ENCODE measurements around the gene AOX1.
"Not testable (repeated sequence)": the region's sequence is repeated elsewhere in the genome, so short reads cannot be mapped to it uniquely, and the experiment has no call there.

AOX1 gene

DNA sequence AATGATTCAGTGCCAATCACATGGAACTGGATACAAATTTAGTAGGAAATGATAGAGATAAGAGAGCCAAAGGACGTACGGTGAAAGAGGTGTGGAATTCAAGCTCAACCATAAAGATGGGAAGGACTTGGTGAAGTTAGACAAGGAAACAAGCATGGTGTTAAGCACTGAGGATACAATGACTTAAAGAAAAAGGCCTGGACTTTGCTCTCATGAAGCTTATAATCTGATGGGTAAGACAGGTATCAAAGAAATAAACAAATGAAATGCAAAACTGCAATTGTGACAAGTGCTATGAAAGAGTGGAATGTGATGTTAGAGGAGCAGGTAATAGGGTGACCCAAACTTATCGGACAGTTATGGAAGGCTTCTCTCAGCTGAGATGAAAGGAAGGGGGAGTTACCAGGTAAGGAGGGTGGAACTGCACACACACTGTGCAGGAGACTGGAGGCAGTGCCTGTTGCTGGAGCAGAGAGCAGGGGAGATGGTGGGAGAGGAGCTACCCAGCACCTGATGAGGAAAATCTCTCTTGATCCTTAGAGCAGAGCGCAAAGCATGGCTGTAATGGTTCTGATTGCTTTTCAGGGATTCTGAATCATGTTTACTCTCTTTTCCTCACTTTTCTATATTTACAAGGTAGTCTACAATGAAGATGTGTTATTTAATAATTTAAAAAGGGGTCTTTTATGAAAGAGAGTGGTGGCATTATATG is 118.3 kb downstream of the AOX1 start:
- no peak overlapping the region for H3K27ac ChIP-seq
- TF ChIP-seq CTCF (conservative IDR thresholded peaks at IDR 0.05): no peak

DNA sequence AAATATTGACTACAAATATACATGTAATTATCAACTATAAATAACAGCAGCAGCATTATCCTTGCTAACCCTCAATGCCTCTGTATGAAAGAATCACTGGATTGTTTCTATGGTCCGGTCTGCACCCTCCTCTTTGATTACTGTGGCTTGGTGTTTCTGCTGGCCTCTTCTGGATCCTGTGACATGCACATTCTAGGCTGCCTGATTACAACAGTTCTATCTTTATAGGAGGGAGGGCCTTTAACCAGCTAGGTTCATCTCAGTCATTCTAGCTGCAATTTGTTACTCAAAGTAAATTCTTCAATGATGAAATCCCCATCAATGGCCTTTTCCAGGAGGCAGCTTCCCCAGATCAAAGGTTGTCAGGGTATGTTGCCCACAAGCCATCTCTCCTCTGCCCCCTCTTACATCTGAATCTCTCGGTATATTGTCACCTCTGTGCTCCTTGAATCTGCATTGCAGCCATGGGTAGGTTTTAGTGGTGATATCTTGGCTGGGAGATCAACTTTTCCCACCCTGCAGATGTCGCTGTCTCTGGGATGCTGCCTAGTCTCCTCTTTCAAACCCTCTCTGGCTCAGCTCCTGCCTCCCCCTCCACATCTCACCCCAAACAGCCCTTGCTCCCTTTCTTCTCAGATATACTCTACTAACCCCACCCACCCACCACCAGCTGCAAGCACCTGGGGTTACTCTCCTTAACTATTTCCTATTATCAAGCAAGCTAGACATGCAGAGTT is 119.7 kb downstream of the AOX1 start:
- TF ChIP-seq CTCF (conservative IDR thresholded peaks at IDR 0.05): no peak
- H3K27ac ChIP-seq: no peak overlapping the region

GRCh38 chr2:200708943-200709342 is 123.1 kb downstream of the AOX1 start:
- TF ChIP-seq CTCF (conservative IDR thresholded peaks at IDR 0.05): no peak
- H3K27ac ChIP-seq: no peak overlapping the region

GRCh38 chr2:200713003-200713703 is 127.3 kb downstream of the AOX1 start:
- H3K27ac ChIP-seq: peak overlapping the region; percentile 67
- peak; percentile 89 for TF ChIP-seq CTCF (conservative IDR thresholded peaks at IDR 0.05)

DNA sequence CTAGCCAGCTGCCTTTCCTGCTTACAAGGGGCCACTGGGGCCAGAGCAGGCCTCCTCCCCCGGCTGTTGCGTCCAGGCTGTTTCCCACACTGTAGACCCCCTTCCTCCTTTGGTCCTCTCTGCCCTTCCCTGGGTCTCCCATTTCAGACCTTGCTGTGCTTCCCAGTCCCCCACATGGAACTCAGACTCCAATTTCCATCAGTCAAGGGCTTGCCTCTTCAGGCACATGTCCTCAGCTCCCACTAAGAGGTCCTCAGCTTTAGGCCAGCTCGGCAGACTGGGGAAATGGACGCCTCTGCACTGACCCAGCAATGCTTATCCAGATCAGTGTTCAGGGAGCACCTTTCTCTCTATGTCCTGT is 127.9 kb downstream of the AOX1 start:
- peak overlapping the region; percentile 67 for H3K27ac ChIP-seq
- no peak for TF ChIP-seq CTCF (conservative IDR thresholded peaks at IDR 0.05)

DNA sequence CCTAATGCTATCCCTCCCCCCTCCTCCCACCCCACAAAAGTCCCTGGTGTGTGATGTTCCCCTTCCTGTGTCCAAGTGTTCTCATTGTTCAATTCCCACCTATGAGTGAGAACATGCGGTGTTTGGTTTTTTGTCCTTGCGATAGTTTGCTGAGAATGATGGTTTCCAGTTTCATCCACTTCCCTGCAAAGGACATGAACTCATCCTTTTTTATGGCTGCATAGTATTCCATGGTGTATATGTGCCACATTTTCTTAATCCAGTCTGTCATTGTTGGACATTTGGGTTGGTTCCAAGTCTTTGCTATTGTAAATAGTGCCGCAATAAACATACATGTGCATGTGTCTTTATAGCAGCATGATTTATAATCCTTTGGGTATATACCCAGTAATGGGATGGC is 129.2 kb downstream of the AOX1 start:
- H3K27ac ChIP-seq: not testable (repeated sequence)

- no peak for TF ChIP-seq CTCF (conservative IDR thresholded peaks at IDR 0.05)
Measured at GRCh38 chr2:200716386-200716785, 130.6 kb downstream of the AOX1 start.

More at GRCh38 chr2:200716386-200716785, 130.6 kb downstream of the AOX1 start:
- no peak overlapping the region for H3K27ac ChIP-seq
